A673 (cell line): ENCODE data around the gene SLC25A13. TPM values are rescaled to one million over a fixed set of nuclear protein-coding genes. Genes with fewer than 3 reads are reported as not detected.

Experiments
- BruUV-seq: library from RNA; stranded (reverse); fragments of 400-500 nt; replicated peaks from 2 replicates; lab custom pipeline; 2021; lab: Mats Ljungman, UMichigan
- CTCF ChIA-PET: fragments of 300-600 bp; sonication (Branson Sonifier 250); formaldehyde crosslinking; loops from one replicate; lab custom pipeline; 2022; ENCODE audit warnings: antibody characterized with exemption; lab: Charles Lee
- POLR2A ChIA-PET: fragments of 300-600 bp; sonication (Branson Sonifier 250); formaldehyde crosslinking; loops from one replicate; lab custom pipeline; 2022; ENCODE audit warnings: antibody characterized with exemption; ENCODE audit not compliant: low non-redundant PET; lab: Charles Lee
- DNase-seq: peaks from one replicate; pipeline ENCODE4 v3.0.0-alpha.2; 2015; ENCODE audit warnings: low spot score
- H3K27ac ChIP-seq: fragments of 200-600 bp; sonication (generic); 2 replicates; pipeline ENCODE4 v1.5.1; 2016; ENCODE audit warnings: mixed run types, low read depth, mild to moderate bottlenecking, mixed read lengths, antibody characterized with exemption, low read length; ENCODE audit not compliant: poor library complexity, severe bottlenecking
- H3K27me3 ChIP-seq: fragments of 200-600 bp; sonication (generic); replicated peaks from 2 replicates; pipeline ENCODE4 v1.6.1; 2017; ENCODE audit warnings: mixed run types, low read depth, mild to moderate bottlenecking, mixed read lengths, antibody characterized with exemption, low read length; ENCODE audit not compliant: insufficient read depth, poor library complexity
- H3K36me3 ChIP-seq: fragments of 200-600 bp; sonication (generic); 2 replicates; pipeline ENCODE4 v1.6.1; 2016; ENCODE audit warnings: mixed run types, mild to moderate bottlenecking, mixed read lengths, antibody characterized with exemption, low read length; ENCODE audit not compliant: insufficient read depth, poor library complexity, severe bottlenecking
- H3K4me1 ChIP-seq: fragments of 200-600 bp; sonication (generic); 2 replicates; pipeline ENCODE4 v1.6.1; 2017; ENCODE audit warnings: mixed run types, mild to moderate bottlenecking, mixed read lengths, antibody characterized with exemption, low read length; ENCODE audit not compliant: insufficient read depth, poor library complexity, severe bottlenecking
- H3K4me3 ChIP-seq: fragments of 200-600 bp; sonication (generic); 2 replicates; pipeline ENCODE4 v1.5.1; 2016; ENCODE audit warnings: low read depth, mixed run types, mild to moderate bottlenecking, mixed read lengths, low read length; ENCODE audit not compliant: poor library complexity, severe bottlenecking
- H3K9me3 ChIP-seq: fragments of 200-600 bp; sonication (generic); 2 replicates; pipeline ENCODE4 v1.6.1; 2016; ENCODE audit warnings: mixed run types, low read depth, mild to moderate bottlenecking, mixed read lengths, antibody characterized with exemption, low read length; ENCODE audit not compliant: poor library complexity, severe bottlenecking
- EZH2 ChIP-seq: fragments of 200-600 bp; sonication (generic); IDR thresholded peaks from 2 replicates; pipeline ENCODE4 v1.6.1; 2017; ENCODE audit warnings: borderline replicate concordance, low read depth, mild to moderate bottlenecking, mixed read lengths, antibody characterized with exemption, low read length; ENCODE audit not compliant: poor library complexity, severe bottlenecking
- intact Hi-C: fragments of 100-400 bp; cut with micrococcal nuclease; formaldehyde crosslinking; loops from one replicate; pipeline ENCODE4 v1.10.0; 2022; ENCODE audit not compliant: unreplicated experiment
- total RNA-seq: library from RNA; stranded (reverse); gene quantifications from 2 replicates; pipeline ENCODE4 v1.2.3, GENCODE V29; 2021
- TF ChIP-seq, protein P1 (sequence below): fragments of 300-800, 200-600 bp; sonication (generic); conservative IDR thresholded peaks from 2 replicates; pipeline ENCODE4 v1.5.1; 2017; ENCODE audit warnings: low read depth, mild to moderate bottlenecking, antibody characterized with exemption, low read length, moderate library complexity, mixed read lengths

SLC25A13 gene
- total RNA-seq, 1 experiment from 2014 or later: 22.7 TPM

DNA sequence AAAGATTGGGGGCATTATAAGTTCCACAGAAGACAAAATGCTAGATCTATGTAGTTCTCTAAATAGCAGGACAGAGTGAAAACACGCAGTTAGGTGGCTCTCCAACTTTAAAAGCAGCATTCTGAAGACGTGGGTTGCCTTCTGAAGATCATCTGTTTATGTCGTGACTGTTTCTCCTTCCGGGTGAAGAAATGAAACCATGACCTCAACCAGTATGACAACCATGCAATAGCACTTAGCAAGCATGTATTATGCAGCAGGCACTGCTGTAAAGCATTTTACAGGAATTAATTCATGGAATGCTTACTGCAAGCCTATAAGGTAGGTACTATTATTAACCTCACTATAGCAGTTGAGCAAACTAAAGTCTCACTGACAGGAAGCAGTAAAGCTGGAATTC is 125.2 kb downstream of the SLC25A13 start:
- no peaks in the 10 kb centered on the region for H3K9me3 ChIP-seq
- no peak overlapping the region for H3K27ac ChIP-seq
- H3K36me3 ChIP-seq: no peaks in the 10 kb centered on the region
- CTCF ChIA-PET: no interaction called here
- no peaks in the 10 kb centered on the region for H3K4me1 ChIP-seq
- TF ChIP-seq EZH2: no peak
- TF ChIP-seq, protein P1, sequence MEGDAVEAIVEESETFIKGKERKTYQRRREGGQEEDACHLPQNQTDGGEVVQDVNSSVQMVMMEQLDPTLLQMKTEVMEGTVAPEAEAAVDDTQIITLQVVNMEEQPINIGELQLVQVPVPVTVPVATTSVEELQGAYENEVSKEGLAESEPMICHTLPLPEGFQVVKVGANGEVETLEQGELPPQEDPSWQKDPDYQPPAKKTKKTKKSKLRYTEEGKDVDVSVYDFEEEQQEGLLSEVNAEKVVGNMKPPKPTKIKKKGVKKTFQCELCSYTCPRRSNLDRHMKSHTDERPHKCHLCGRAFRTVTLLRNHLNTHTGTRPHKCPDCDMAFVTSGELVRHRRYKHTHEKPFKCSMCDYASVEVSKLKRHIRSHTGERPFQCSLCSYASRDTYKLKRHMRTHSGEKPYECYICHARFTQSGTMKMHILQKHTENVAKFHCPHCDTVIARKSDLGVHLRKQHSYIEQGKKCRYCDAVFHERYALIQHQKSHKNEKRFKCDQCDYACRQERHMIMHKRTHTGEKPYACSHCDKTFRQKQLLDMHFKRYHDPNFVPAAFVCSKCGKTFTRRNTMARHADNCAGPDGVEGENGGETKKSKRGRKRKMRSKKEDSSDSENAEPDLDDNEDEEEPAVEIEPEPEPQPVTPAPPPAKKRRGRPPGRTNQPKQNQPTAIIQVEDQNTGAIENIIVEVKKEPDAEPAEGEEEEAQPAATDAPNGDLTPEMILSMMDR: no peak
- BruUV-seq: no TSS peak
- H3K27me3 ChIP-seq: no peaks in the 10 kb centered on the region
- DNase-seq: no peak
- POLR2A ChIA-PET: no interaction called here
- intact Hi-C loops: no loop called here
- no peak overlapping the region for H3K4me3 ChIP-seq

DNA sequence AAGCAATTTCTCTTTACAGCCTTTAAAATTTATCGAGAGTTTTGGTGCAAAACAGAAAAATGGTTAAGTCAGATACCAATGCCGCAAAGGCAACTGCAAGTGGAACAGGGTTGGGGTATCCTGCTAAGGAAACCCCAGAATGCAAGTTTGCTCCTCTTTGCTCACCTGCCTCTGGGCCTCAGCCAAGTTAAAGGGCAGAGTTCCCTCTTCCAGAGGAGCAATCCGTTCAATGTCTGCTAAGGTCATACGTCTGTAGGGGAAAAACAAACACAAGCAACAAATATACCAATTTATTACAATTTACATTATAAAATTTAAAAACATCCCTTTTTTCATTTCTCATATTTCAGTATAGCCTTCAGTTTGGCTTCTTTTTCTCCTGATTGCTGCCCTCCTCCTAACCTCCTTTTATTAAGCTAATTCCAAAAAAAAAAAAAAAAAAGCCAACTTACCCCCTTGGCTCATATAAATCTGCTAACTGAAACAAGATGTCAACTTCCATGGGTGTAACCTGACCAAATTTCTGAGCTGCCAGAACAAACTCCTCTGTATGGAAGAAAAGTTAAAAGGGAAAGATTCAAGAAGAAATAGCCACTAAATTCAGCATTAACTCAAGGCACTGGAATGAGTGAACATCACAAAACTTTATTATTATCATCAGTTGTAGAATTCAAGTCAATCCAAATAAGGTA is 132.6 kb downstream of the SLC25A13 start:
- Histone ChIP-seq H3K9me3 (no peaks in the 10 kb centered on the region), H3K4me1 (peaks cover 11% of the 10 kb centered on the region), H3K4me3 (no peak overlapping the region), H3K36me3 (no peaks in the 10 kb centered on the region), H3K27me3 (no peaks in the 10 kb centered on the region), H3K27ac (no peak overlapping the region)
- ChIA-PET POLR2A (no interaction called here), CTCF (no interaction called here)
- no TSS peak for BruUV-seq
- intact Hi-C loops: no loop called here
- DNase-seq: no peak
- no peak for TF ChIP-seq EZH2
- TF ChIP-seq, protein P1: no peak

DNA sequence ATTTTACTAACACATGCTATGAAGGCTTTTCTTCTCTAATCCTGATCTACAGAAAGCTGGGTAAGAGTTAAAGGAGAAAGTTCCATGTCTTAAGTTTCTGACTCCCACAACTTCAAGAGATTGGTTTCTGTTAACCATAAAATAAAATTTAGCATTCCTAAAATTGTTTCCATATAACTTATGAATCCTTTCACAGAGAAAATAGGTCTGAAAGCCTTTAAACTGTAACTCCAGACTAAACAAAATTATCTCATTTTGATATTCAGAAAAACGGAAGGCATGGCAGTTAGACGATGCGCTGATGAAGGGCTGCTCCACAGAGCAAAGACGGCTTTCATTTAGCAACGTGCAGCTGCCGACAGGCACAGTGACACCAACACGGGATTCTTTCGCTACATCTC is 133.3 kb downstream of the SLC25A13 start:
- Histone ChIP-seq H3K4me3 (no peak overlapping the region), H3K36me3 (no peaks in the 10 kb centered on the region), H3K9me3 (no peaks in the 10 kb centered on the region), H3K27me3 (no peaks in the 10 kb centered on the region), H3K27ac (no peak overlapping the region), H3K4me1 (peaks cover 11% of the 10 kb centered on the region)
- TF ChIP-seq, protein P1: no peak
- TF ChIP-seq EZH2: no peak
- intact Hi-C loops: no loop called here
- BruUV-seq: no TSS peak
- POLR2A ChIA-PET: no interaction called here
- no peak for DNase-seq
- CTCF ChIA-PET: no interaction called here
